Nephron progenitor cell (in vitro differentiated cells): ENCODE results near the gene ZBTB18.

Experiments
- DNase-seq: peaks from one replicate; pipeline ENCODE4 v3.0.0; 2021
- H3K27ac Mint-ChIP-seq: 2 replicates; pipeline ENCODE4 v1.8.0; 2021; ENCODE audit warnings: mild to moderate bottlenecking, moderate library complexity, mixed read lengths
- H3K27me3 Mint-ChIP-seq: 2 replicates; pipeline ENCODE4 v1.8.0; 2021; ENCODE audit warnings: mild to moderate bottlenecking, low read depth, mixed read lengths; ENCODE audit not compliant: poor library complexity
- H3K36me3 Mint-ChIP-seq: 2 replicates; pipeline ENCODE4 v1.8.0; 2021; ENCODE audit warnings: low read depth, mixed read lengths
- H3K4me1 Mint-ChIP-seq: 2 replicates; pipeline ENCODE4 v1.8.0; 2021; ENCODE audit warnings: mixed read lengths
- H3K4me3 Mint-ChIP-seq: 2 replicates; pipeline ENCODE4 v1.8.0; 2021; ENCODE audit warnings: mild to moderate bottlenecking, moderate library complexity, mixed read lengths
- H3K9me3 Mint-ChIP-seq: 2 replicates; pipeline ENCODE4 v1.8.0; 2021; ENCODE audit warnings: mild to moderate bottlenecking, moderate library complexity, mixed read lengths
- CTCF ChIP-seq: fragments of 200-600 bp; sonication (generic); IDR thresholded peaks from 2 replicates; pipeline ENCODE4 v1.5.0; 2021; ENCODE audit warnings: antibody characterized with exemption

Gene ZBTB18

GRCh38 chr1:244083383-244083943 is 32.4 kb downstream of the ZBTB18 start:
- Mint-ChIP-seq H3K36me3 (no peaks in the 10 kb centered on the region), H3K4me1 (peaks cover 25% of the 10 kb centered on the region), H3K4me3 (no peak overlapping the region), H3K27me3 (peaks cover 30% of the 10 kb centered on the region), H3K27ac (no peak overlapping the region), H3K9me3 (peaks cover 17% of the 10 kb centered on the region)
- no peak for DNase-seq
- no peak for TF ChIP-seq CTCF

- Mint-ChIP-seq H3K4me1 (peaks cover 29% of the 10 kb centered on the region), H3K27me3 (peaks cover 30% of the 10 kb centered on the region), H3K27ac (peak overlapping the region; percentile 9), H3K9me3 (peaks cover 17% of the 10 kb centered on the region), H3K36me3 (no peaks in the 10 kb centered on the region), H3K4me3 (no peak overlapping the region)
- no peak for DNase-seq
- TF ChIP-seq CTCF, result no peak
These were observed 33.7 kb downstream of the ZBTB18 start for GRCh38 chr1:244084763-244085162.

- Mint-ChIP-seq H3K4me3 (no peak overlapping the region), H3K4me1 (peaks cover 31% of the 10 kb centered on the region), H3K27me3 (peaks cover 26% of the 10 kb centered on the region), H3K27ac (no peak overlapping the region), H3K36me3 (no peaks in the 10 kb centered on the region), H3K9me3 (peaks cover 17% of the 10 kb centered on the region)
- no peak for DNase-seq
- TF ChIP-seq CTCF, result no peak
These were observed 34.8 kb downstream of the ZBTB18 start for GRCh38 chr1:244085891-244086290.

- no peak for TF ChIP-seq CTCF
- Mint-ChIP-seq H3K36me3 (no peaks in the 10 kb centered on the region), H3K9me3 (peaks cover 17% of the 10 kb centered on the region), H3K4me1 (peaks cover 31% of the 10 kb centered on the region), H3K27ac (no peak overlapping the region), H3K27me3 (peaks cover 24% of the 10 kb centered on the region), H3K4me3 (no peak overlapping the region)
- no peak for DNase-seq
These were observed 36.0 kb downstream of the ZBTB18 start for GRCh38 chr1:244087021-244087560.

GRCh38 chr1:244087611-244088010 is 36.5 kb downstream of the ZBTB18 start:
- Mint-ChIP-seq H3K4me1 (peaks cover 31% of the 10 kb centered on the region), H3K27ac (no peak overlapping the region), H3K36me3 (no peaks in the 10 kb centered on the region), H3K9me3 (peaks cover 17% of the 10 kb centered on the region), H3K27me3 (peaks cover 26% of the 10 kb centered on the region), H3K4me3 (no peak overlapping the region)
- DNase-seq, result no peak
- TF ChIP-seq CTCF, result no peak

GRCh38 chr1:244088161-244088560 is 37.1 kb downstream of the ZBTB18 start:
- no peaks in the 10 kb centered on the region for H3K36me3 Mint-ChIP-seq
- no peak for TF ChIP-seq CTCF
- DNase-seq, result no peak
- peak overlapping the region; percentile 53 for H3K27ac Mint-ChIP-seq
- peaks cover 22% of the 10 kb centered on the region for H3K27me3 Mint-ChIP-seq
- no peak overlapping the region for H3K4me3 Mint-ChIP-seq
- H3K9me3 Mint-ChIP-seq, result peaks cover 17% of the 10 kb centered on the region
- H3K4me1 Mint-ChIP-seq, result peaks cover 32% of the 10 kb centered on the region
